BE2C (cell line): ENCODE measurements around the gene SLC66A2.

Experiments used
- DNase-seq: peaks from one replicate; pipeline ENCODE4 v3.0.0-alpha.2; 2020
- H3K27me3 ChIP-seq: fragments of 250-450 bp; sonication (Bioruptor Pico); 2 replicates; pipeline ENCODE4 v1.5.1; 2020; ENCODE audit warnings: mild to moderate bottlenecking
- H3K36me3 ChIP-seq: fragments of 250-450 bp; sonication (Bioruptor Pico); 2 replicates; pipeline ENCODE4 v1.5.1; 2020; ENCODE audit warnings: mild to moderate bottlenecking
- H3K4me1 ChIP-seq: fragments of 250-450 bp; sonication (Bioruptor Pico); 2 replicates; pipeline ENCODE4 v1.5.1; 2020
- H3K4me3 ChIP-seq: 2 replicates; pipeline ENCODE4 v1.5.1; 2011; ENCODE audit warnings: low read depth, low read length
- H3K9me3 ChIP-seq: fragments of 250-450 bp; sonication (Bioruptor Pico); 2 replicates; pipeline ENCODE4 v1.5.1; 2020
- CTCF ChIP-seq: IDR thresholded peaks from 2 replicates; pipeline ENCODE4 v1.5.1; 2012; ENCODE audit warnings: mild to moderate bottlenecking, low read depth, low read length

The SLC66A2 gene

GRCh38 chr18:79912409-79912991 lies 39.0 kb downstream of the SLC66A2 start:
- no peak for DNase-seq
- Histone ChIP-seq H3K4me1 (no peaks in the 10 kb centered on the region), H3K9me3 (no peaks in the 10 kb centered on the region), H3K27me3 (no peaks in the 10 kb centered on the region), H3K4me3 (no peak overlapping the region), H3K36me3 (no peaks in the 10 kb centered on the region)
- TF ChIP-seq CTCF = no peak

- Histone ChIP-seq H3K9me3 (no peaks in the 10 kb centered on the region), H3K27me3 (no peaks in the 10 kb centered on the region), H3K4me3 (no peak overlapping the region), H3K36me3 (no peaks in the 10 kb centered on the region), H3K4me1 (no peaks in the 10 kb centered on the region)
- no peak for DNase-seq
- no peak for TF ChIP-seq CTCF
These were observed 39.8 kb downstream of the SLC66A2 start for GRCh38 chr18:79911344-79912270.

DNA sequence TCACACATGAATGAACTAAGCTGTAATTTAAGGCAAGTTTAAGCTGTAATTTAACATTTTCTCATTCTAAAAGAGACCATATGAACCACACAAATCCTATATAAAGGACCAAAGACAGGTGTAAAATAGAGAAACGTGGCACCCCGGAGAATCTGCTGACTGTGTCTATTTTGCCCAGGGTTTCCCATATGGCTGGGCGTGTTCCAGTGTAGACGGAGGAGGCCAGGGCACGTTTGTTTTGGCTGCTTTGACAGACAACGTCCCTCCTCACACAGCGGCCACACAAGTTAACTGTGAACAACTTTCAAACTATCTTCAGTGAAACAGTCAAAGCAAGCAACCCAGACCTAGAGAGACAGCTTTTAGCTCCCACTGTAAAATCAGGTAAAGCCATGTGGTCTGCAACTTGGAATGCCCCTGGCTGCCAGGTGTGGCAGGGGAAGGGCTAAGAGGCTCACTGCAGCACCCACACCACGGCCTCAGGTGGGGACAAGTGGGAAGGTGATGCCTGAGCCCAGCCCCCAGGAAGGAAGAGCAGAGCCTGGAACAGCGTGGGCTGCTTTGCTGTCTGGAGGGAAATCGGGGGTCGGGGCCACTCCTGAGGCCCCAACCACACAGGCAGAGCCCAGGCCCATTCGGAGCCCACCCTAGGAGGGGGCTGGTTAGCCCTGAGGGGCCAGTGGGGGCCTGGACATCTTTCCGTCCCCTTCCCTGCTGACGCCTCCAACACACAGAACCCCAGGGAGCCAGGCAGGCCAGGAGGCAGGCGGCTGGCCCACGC lies 40.7 kb downstream of the SLC66A2 start:
- DNase-seq = no peak
- Histone ChIP-seq H3K9me3 (no peaks in the 10 kb centered on the region), H3K4me1 (no peaks in the 10 kb centered on the region), H3K27me3 (no peaks in the 10 kb centered on the region), H3K36me3 (no peaks in the 10 kb centered on the region), H3K4me3 (no peak overlapping the region)
- no peak for TF ChIP-seq CTCF

GRCh38 chr18:79906706-79907105 lies 44.7 kb downstream of the SLC66A2 start:
- Histone ChIP-seq H3K36me3 (no peaks in the 10 kb centered on the region), H3K9me3 (no peaks in the 10 kb centered on the region), H3K27me3 (no peaks in the 10 kb centered on the region), H3K4me3 (no peak overlapping the region), H3K4me1 (no peaks in the 10 kb centered on the region)
- TF ChIP-seq CTCF = no peak
- DNase-seq = no peak

- Histone ChIP-seq H3K4me1 (no peaks in the 10 kb centered on the region), H3K27me3 (no peaks in the 10 kb centered on the region), H3K4me3 (no peak overlapping the region), H3K9me3 (no peaks in the 10 kb centered on the region), H3K36me3 (no peaks in the 10 kb centered on the region)
- TF ChIP-seq CTCF = no peak
- DNase-seq = no peak
These were observed 45.5 kb downstream of the SLC66A2 start for GRCh38 chr18:79905993-79906392.
